Activated CD8-positive, alpha-beta memory T cell treated with anti-CD3 and anti-CD28 coated beads, Interleukin-2, amount 50 U/mL, for 48 hours (primary cell): ENCODE measurements around the gene CDH4.

Experiments used
- DNase-seq: peaks from one replicate; pipeline ENCODE4 v3.0.0-alpha.2; 2020

CDH4 gene

DNA sequence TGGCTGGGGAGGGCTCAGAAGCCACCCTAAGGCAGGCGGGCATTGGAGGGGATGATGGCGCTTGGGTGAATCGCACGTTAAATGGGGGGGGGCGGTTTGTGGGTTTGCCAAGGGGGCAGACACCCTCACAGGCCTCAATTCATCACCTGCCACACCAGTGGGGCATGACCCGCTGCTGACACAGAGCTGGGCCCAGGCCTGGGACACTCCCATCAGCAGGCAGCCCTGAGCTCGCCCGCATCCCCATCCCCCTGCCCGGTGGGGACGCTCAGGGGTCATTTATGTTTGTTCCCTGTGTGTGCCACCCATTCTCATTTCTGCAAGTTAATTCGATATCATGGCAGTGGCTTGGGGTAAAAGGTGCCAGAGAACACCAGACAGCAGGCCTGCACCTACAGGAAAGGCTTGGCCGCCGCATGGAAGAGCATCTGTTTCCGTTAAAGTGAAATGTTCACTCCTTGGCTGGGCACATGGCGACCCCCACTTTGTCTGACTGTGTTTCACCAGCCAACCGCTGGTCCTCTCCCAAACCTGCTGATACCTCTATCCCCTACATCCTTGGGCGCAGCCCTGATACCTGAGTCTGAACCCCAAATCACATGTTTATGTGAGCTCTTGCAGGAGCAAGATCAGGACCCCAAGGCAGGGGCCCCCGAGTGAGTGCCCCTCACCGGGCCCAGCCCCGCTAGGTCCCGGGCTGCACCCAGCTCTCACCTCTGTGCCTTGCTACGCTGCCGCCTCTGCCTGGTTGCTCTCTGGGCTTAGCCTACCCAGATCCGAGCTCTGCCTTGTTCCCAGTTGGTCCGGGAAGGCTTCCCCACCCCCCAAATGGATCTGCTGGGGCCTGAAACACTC, 564.8 kb downstream of the CDH4 start:
- no peak for DNase-seq

DNA sequence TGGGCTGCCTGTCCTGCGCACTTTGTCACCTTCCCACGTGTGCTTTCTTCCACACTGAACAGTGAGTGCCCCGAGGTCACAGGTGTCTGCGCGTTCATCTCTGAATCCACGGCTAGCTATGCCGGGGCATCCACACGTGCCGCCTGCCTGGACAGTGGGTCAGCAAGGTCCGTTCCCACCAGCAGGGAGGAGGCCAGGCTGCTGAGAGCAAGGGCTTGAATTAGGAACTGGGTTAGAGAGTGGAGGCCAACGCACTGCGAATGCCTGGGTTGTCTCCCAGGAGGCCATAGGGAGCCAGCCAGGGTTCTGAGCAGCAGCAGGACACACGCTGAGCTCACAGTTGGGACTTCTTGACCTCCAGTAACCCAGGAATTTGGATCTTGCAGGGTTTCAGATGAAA, 565.5 kb downstream of the CDH4 start:
- DNase-seq = no peak

DNA sequence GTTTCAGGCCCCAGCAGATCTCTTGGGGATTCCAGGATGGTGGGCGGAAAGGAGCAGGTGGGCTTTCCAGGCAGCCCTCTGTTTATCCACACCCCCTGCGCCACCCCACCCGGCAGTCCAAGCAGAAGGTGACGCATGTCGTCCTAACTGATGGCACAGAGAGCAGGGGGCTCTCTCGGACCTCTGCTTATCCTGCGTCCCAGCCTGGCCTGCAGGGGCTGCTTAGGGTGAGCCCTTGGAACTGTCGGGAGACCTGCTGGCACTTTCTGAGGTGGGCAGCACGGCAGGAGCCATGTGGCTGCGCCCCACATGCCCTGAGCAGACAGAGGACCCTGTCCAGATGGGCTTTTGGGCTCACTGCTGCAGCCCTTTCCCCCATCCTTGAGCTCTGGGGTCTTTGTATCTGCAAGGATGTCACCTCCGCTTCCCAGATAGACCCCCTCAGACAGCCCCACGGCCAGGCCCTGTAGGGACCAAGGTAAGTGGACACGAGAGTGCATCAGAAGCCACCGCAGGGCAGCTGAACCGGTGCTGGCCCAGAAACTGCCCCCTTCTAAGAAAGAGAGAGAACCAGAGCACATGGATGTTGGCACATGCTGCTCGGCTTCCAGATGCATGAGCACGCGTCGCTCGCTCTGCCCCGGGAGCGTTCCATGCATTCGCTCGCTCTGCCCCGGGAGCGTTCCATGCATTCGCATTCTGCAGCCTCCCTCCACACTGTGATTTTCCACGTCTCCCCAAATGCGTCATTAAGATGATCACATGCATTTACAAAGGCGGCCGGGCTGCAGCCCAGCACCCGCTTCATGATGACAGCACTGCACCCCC, 566.9 kb downstream of the CDH4 start:
- DNase-seq = no peak

DNA sequence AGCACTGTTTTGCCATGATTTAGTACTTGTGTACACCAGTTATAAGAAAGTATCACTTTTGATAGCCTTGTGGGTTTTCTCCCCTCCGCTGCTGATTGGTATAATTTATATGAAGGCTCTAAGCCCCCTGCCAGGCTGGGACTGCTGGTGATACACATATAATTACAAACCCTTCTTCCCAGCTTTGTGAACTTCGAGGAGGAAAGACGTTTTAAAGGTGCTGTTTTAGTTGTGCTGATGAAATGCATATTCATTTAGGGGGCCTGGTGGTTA, 567.4 kb downstream of the CDH4 start:
- no peak for DNase-seq

DNA sequence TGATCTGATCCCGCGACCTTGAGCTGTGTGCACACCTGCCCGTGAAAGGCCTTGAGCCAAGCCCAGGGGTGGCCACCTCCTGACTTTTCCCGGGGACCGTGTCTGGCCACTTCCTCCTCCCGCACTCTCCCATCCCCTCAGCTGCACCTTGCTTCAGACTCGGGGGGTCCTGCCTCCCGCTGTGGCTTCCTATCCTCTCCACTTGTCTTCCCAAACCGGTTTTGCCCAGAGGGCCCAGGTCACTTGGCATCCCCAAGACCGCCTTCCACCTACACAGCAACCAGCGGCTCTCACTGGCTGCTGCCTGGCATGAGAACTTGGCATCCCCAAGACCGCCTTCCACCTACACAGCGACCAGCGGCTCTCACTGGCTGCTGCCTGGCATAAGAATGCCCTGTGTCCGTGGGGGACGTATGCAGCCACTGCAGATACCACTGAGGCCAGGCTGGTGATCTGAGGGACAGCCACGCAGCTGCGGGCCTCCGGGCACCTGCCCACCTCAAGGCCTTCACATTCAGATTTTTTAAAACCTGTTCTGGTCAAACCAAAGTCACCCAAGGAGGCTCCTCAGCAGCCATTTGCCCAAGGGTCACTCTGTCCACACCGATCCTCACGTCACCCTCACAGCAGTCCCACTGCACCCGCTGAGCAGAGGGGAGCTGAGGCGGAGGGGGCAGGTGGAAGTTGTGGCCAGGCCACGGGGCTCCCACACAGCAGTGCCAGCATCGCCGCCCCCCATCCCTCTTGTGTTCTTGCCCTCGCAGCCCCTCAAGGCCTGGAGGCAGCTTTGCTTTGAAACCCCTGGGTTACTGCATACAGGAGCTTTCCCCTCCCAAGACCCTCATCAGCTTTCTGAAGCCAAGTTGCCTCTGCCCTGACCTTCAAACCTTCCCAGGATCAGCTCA, 568.1 kb downstream of the CDH4 start:
- DNase-seq = no peak

DNA sequence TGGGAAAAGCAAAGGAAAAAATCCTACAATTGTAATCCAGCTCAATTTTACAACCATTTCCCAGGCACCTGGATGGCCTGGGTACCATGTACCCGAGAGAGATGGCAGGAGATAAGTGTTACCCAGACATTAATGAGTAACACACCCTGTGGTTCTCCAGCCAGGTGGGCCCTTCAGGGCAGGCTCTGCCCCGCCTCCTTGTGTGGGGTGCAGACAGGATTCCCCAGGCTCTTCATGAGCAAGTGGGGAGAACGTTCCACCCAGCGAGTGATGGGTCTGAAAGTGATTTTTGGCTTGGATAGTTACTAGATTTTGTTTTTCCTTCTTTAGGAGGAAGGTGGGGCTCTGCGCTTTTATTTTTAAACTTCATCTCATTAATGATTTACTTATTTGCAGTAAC, 569.7 kb downstream of the CDH4 start:
- DNase-seq = no peak

DNA sequence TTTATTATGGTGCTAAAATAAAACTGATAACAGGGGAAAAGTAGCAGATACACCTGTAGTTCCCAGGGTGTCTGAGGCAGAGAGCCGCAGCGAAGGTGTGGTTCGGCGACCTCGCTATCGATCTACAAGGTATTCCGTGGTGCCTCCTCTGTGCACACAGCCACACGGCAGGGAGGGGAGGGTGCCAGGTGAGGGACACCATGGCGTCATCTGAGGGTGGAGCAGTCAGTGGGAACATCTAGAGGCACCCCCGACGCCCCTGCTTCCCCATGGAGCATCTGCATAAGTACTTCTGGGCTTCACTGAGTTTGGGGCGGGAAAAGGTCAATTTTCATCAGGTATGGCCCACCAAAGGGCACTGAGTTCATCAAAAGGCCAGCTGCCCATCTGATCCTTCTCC, 570.3 kb downstream of the CDH4 start:
- DNase-seq = no peak

DNA sequence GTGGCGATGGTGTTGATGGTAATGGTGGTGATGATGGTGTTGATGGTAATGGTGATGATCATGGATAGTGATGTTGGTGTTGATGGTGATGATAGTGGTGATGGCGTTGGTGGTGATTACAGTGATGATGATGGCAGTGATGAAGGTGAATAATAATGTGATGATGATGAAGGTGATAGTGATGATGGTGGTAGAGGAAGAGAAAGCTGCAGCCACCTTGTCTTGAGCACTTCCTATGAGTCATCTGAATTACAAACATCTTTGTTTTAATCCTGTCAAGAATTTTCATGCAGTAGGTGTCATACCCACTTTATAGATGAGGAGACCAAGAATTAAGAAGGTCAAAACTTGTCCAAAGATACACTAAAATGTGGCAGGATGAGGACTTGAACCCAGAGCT, 571.2 kb downstream of the CDH4 start:
- no peak for DNase-seq

DNA sequence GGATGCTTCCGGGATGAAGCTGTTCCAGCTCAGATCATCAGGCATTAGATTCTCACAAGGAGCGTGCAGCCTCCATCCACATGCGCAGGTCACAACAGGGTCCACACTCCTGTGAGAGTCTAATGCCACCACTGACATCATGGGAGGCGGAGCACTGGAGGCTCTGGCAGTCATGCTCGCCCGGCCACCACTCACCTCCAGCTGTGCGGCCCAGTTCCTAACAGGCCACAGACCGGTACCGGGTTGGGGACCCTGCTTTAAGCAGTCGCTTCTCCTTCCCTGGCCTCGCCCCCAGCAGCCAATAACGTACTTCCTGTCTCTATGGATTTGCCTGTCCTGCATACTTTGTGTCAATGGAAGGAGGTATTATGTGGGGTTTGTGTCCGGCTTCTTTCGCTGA, 576.8 kb downstream of the CDH4 start:
- DNase-seq = no peak

DNA sequence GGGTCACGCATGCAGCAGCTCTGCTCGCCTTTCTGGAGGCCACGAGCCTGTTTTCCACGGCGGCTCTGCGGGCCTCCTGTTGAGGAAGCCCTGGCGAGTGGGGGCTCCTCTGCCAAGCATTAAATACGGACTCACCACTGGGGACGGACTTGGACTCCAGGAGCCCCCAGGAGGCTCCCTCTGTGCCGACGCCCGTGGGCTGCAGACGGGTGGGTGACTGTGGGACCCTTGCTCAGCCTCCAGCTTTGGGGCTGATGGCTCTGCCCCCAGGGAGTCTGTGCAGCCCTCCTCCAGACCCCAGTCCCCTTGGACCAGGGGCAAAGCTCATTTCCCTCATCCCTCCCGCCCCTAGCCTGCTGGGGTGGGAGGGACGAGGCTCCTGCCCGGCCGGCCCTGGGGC, 577.5 kb downstream of the CDH4 start:
- no peak for DNase-seq

DNA sequence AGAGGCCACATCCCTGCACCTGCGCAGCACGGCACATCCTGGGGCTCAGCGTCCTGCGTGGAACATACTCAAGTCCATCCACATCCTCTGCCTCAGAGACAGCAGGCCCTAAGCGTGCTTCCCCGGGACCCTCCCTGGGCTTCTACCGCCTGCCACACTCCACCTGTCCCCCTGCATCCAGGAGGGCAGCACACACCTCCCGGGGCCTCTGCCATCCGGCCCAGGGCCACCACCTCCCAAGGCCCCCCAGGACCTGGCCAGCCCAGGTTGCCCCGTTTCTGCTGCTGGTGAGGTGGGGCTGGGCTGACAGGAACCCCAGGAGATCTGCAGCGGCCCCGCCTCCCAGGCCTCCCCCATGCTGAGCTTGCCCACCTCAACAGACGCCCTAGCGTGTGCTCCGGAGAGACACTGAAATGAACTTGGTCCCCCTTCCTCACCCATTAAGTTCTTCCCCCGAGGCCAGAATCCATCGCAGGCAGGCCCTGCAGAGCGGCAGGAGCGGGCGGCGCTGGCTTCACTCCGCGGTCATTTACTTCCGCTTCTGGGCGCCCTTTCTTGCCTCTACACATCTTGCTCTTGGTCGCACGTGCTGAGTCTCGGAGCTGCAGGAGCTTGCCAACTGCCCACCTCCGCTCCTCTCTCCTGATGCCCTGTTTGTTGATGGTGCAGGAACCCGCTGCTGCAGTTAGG, 578.3 kb downstream of the CDH4 start:
- DNase-seq = no peak

DNA sequence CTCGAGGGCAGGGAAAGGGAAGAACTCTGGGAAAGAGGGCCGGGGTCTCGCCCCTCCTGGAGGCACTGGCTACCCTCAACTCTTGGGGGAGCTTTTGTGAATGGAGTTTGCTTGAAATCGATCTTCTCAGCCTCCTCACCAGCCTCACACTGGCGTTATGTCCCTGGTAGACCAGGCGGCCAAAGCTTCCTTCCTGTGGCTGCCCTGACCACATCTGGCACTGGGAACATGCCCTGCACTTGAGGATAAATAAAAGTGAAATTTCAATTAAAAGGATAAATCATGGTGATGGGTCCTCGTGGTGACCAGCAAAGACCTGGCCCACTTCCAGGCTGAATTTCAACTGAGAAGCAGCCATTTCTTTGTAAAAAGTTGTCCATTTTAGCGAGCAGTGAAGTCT, 578.9 kb downstream of the CDH4 start:
- DNase-seq = no peak

DNA sequence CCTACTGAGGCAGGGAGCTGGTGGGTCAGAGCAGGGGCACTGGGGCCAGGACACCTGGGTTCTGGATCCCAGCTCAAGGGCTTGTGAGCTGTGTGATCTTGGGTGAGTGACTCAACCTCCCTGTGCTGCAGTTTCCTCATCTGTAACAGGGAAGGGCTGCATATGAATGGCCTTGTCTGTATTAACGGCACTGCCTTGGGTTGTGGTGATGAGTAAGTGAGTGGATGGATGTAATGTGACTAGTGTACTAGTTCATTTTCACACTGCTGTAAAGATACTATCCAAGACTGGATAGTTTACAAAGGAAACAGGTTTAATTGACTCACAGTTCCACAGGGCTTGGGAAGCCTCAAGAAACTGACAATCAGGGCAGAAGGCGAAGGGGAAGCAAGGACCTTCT, 580.1 kb downstream of the CDH4 start:
- DNase-seq = no peak

DNA sequence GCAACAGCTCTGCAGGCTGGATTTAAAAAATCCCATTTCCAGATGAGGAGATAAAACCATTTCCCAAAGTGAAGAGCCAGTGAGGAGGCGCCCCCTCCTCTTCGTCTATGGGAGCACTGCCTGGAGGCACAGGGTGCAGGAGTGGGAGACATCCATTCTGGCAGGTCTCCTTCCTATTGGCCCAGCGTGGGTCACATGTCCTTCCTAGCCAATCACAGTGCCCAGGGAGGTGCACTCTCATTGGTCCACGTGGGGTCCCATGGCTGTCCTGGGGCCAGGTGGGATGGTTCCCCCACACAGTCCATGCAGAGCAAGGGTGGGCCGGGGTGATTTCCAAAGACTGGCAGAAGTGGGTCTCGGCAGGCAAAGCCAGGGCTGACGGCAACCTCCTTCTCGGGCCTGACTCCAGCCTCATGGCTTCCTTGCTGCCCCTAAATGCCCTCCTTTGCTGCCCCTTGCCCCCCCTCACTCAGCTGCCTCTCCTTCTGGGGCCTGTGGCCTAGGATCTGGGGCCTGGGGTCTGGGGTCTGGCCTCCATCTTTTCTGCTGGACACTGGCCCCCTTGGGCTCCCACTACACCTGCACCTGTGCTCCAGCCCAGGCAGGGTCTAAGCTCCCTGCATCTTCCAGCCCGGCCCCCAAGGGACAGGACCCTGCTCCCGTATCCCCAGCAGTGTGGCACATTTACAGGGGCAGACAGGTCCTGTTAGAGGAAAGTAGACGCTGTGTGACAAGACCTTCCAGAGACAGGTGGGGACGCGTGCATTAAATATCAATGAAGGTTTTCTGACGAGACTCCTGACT, 581.9 kb downstream of the CDH4 start:
- no peak for DNase-seq

DNA sequence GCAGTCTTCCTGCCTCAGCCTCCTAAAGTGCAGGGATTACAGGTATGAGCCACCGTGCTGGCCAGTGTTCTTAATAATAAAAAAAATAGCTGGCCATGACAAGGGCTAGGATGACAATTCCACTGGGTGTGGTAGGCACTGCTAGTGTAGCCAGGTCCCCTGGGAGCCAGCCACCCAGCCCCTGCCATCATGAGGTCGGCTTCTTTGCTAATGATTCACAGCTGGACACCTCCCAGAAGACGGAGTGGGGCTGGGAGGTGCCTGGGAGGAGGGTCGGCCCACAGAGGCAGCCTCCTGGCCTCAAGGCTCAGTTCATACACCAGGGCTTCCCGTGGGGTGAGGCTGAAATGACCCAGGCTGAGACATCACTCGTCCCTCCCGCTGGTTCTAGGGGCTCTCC, 583.2 kb downstream of the CDH4 start:
- DNase-seq = no peak

DNA sequence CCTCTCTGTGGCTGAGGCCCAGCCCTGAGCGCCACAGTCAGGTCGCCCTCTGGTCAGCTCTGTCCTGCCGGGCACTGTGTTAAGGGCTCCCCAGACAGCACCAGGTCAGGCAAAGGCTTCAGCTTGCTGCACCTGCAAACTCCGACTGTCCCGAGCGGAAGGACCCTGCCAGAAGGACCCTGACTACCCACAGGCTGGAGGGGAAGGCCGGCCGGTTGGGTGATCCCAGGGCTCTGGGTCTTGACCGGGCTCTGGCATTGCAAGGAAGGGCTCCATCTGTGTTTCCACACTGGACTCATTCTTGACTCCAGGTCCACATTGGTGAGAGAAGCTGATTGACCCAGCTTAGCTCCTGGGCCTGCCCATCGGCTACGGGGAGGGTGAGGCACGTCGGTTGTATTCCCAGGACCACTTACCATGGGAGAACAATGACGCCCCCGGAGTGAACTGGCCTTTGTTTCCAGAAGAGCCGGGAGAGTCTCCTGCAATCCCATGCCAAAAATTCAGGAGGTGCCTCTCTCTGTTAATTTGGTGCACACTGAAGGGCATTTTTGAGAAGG, 583.8 kb downstream of the CDH4 start:
- no peak for DNase-seq

DNA sequence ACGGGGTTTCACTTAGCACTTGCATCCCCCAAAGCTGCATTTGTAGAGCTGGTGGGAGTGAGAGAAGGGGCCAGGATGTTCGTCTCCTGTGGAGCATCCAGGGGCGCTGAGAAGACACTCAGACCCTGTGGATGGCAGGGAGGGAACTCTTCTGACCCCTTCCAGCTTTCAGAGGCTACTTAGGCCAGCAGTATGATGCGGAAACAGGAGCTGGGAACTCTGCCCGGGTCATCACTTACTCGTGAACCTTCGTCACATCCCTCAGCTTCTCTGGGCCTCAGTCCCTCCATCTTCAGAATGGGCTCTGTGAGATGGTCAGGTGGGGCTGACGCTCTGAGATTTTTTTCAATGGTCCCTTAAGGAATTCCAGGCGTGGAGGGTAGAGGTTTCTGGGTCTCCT, 585.1 kb downstream of the CDH4 start:
- no peak for DNase-seq

DNA sequence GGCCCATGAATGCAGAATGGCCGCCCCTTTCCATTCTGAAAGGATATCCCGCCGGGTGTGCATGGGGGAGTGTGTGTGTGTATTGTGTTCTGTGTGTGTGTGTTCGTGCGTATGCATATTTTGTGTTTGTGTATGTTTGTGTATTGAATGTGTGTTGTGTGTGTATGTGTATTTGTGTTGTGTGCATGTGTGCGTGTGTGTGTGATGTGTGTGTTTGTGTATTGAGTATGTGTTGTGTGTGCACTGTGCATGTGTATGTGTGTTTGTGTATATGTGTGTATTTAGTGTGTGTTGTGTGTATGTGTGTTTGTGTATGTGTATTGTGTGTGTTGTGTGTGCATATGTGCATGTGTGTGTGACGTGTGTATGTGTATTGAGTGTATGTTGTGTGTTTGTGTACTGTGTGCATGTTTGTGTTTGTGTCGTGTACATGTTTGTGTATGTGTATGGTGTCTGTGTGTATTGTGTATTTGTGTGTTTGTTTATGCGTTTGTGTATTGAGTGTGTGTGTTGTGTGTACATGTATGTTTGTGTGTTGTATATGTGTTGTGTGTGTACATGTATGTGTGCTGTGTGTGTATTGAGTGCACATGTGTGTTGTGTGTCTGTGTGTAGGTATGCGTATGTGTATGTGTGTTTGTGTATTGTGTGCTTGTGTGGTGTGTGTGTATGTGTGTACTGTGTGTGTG, 587.3 kb downstream of the CDH4 start:
- DNase-seq = no peak

DNA sequence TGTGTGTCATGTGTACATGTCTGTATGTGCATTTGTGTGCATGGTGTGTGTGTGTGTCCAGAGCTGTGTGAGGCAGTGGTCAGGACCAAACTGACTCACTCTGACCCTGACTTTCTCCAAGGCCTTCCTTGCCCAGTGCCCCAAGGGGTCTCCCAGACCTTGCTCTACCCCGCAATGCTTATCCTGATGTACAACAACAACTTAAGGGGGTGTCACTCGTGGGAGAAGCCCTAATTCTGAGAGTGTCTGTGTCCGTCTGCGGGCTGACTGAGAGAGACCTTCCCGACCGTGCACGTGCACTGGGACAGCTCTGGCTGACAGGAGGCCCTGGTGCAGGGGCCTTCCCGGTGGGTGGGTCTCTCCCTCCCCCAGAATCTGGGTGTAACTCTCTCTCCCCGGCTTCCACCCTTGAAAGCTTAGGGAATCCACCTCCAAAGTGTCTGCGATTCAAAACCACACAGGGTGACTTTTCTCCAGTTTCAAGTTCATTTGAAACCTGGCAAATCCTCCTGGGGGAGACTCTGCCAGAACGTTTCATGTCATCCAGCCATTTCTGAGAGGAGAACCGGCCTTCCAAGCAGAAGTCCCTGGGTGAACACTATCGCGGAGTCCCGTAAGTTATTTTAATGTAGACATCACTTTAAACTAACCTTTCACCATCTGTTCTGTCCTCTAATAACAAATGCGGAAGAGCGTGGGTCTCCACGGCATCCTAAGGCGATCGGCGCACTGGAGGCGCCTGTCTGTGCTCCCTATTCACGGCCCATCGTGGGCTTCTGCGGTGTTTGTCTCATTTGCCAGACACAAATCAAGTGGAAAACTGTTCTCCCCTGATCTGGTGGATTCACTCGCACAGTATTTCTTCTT, 588.1 kb downstream of the CDH4 start:
- no peak for DNase-seq
